ENCODE data around the gene TTF2. TPM values are rescaled to one million over a fixed set of nuclear protein-coding genes. Genes with fewer than 3 reads are reported as not detected.
"Not testable (repeated sequence)": the region's sequence is repeated elsewhere in the genome, so short reads cannot be mapped to it uniquely, and the experiment has no call there.

The TTF2 gene
- total RNA-seq, 2 experiments from 2014 or later: 123 to 133 TPM

DNA sequence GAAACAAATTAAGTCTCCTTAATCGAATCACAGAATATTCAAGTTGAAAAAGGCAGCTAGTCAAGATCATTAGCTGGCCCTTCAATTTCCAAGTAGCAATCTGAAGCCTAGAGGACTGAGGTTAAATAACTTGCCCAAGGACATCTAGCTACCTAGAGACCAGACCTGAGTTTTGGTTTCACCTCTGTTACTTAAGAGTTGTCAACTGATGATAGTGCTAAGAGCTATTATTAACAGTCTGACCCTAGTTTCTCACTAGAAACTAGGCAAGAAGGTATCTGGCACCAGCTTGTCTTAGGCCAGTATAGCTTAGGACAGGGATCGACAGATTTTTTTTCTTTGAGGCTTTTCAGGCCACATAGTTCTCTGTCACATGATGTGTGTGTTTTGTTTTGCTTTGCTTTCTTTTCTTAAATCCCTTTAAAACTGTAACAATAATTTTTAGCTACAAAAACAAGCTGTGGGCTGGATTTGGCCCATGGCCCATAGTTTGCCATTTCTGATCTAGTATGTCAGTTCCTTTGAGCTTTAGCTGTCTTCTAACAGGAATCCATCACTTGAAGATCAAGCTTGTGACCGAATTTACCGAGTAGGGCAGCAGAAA lies 38.3 kb downstream of the TTF2 start:
- DNase-seq: no peak
- peaks cover 77% of the 10 kb centered on the region for H3K36me3 Mint-ChIP-seq (ENCODE audit: low read depth)
- POLR2A ChIA-PET: no interaction called here
- no peak overlapping the region for H3K4me3 Mint-ChIP-seq
- no peaks in the 10 kb centered on the region for H3K27me3 Mint-ChIP-seq
- CTCF ChIA-PET: interaction anchor here (0.7 kb wide), 1 partner anchor 150 kb away, joined by 3 read pairs; no protein-coding TSS in a partner anchor
- H3K27ac Mint-ChIP-seq: no peak overlapping the region
- no peaks in the 10 kb centered on the region for H3K9me3 Mint-ChIP-seq
- H3K4me1 Mint-ChIP-seq: peaks cover 11% of the 10 kb centered on the region

DNA sequence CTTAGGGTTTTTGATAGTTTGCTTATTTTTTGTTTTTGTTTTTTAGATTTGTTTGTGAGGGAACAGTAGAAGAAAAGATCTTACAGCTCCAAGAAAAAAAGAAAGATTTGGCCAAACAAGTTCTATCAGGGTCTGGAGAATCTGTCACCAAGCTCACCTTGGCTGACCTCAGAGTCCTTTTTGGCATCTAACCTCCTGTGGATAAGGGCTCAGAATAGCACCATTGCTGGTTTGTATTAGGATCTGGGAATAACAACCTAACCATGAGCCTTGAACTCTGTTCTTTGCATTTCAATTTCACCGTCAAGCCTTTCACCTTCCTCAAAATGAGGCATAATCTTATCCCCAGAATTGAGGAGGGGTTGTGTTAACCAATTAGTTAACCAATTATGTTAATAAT lies 41.2 kb downstream of the TTF2 start:
- POLR2A ChIA-PET: interaction anchor here (0.6 kb wide), 1 partner anchor 41 kb away, joined by 3 read pairs; the partner anchor contains the start of gene TTF2
- DNase-seq: no peak
- CTCF ChIA-PET: interaction anchor here (1.3 to 2.1 kb wide), 5 partner anchors 9 to 41 kb away, joined by 3 to 6 read pairs (median 5); partner anchors contain the start of gene TTF2
- Mint-ChIP-seq H3K9me3 (no peaks in the 10 kb centered on the region), H3K27ac (no peak overlapping the region), H3K36me3 (ENCODE audit: low read depth) (peaks cover 81% of the 10 kb centered on the region), H3K27me3 (no peaks in the 10 kb centered on the region), H3K4me1 (no peaks in the 10 kb centered on the region), H3K4me3 (no peak overlapping the region)

DNA sequence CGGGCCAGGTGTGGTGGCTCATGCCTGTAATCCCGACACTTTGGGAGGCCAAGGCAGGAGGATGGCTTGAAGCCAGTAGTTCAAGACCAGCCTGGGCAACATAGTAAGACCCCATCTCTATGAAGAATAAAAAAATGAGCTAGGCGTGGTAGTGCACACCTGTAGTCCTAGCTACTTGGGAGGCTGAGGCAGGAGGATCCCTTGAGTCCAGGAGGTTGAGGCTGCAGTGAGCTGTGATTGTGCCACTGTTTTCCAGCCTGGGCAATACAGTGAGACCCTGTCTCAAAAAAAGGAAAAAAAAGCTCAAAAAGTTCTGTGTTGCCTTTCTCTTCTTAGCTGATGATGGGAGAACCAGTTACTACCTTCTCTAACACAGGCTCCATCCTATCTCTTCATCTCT lies 41.7 kb downstream of the TTF2 start:
- CTCF ChIA-PET: interaction anchor here (1.3 to 2.1 kb wide), 3 partner anchors 20 to 42 kb away, joined by 3 to 6 read pairs (median 5); partner anchors contain the start of gene TTF2
- H3K27ac Mint-ChIP-seq, H3K4me3 Mint-ChIP-seq, DNase-seq, POLR2A ChIA-PET, H3K27me3 Mint-ChIP-seq, H3K4me1 Mint-ChIP-seq, H3K9me3 Mint-ChIP-seq: not testable (repeated sequence)
- peaks cover 81% of the 10 kb centered on the region for H3K36me3 Mint-ChIP-seq (ENCODE audit: low read depth)

DNA sequence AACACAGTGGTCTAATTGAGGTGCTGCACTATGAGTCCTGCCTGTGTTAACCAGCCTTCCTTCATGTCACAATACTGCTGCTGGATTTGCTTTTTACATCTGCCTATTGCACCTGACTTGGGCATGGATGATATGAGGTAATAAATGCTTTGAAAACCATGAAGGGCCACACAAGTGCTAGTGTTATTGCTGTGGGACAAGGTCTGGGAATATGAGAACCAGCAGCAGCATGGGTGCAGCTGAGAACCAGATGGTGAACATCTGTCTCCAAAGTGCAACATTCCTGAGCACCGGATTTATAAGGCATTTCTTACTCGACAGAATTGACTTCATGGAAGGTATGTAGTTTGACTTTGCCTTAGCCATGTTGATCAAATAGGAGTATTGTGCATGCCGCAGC lies 44.9 kb downstream of the TTF2 start:
- Mint-ChIP-seq H3K4me1 (peaks cover 3% of the 10 kb centered on the region), H3K27me3 (no peaks in the 10 kb centered on the region), H3K27ac (no peak overlapping the region), H3K36me3 (ENCODE audit: low read depth) (peaks cover 67% of the 10 kb centered on the region), H3K9me3 (peaks cover 2% of the 10 kb centered on the region), H3K4me3 (no peak overlapping the region)
- ChIA-PET POLR2A (no interaction called here), CTCF (no interaction called here)
- no peak for DNase-seq

DNA sequence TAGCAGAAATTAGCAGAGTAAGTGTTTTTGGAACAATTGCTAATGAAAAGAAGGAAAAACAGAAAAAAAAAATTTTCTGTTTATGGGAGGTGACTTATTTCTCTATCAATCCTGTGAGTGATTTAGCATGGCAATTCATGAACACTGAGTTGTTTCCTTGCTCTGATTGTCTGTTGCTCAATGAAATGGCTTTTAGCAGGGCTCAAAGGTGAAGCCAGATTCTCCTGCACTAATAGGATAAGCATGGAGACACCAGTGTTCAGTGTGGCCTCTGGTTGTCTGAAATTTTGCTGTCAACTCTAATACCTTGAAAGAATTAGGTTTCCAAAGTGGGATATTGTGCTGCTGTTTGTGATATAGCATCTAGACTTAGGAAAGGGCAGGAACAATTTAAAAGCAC lies 45.6 kb downstream of the TTF2 start:
- peaks cover 5% of the 10 kb centered on the region for H3K4me1 Mint-ChIP-seq
- H3K27me3 Mint-ChIP-seq: no peaks in the 10 kb centered on the region
- H3K9me3 Mint-ChIP-seq: peaks cover 2% of the 10 kb centered on the region
- peaks cover 60% of the 10 kb centered on the region for H3K36me3 Mint-ChIP-seq (ENCODE audit: low read depth)
- DNase-seq: no peak
- H3K4me3 Mint-ChIP-seq: no peak overlapping the region
- H3K27ac Mint-ChIP-seq: no peak overlapping the region
- ChIA-PET CTCF (interaction anchor here (2.4 kb wide), 1 partner anchor 12 kb away, joined by 16 read pairs; no protein-coding TSS in a partner anchor), POLR2A (no interaction called here)

DNA sequence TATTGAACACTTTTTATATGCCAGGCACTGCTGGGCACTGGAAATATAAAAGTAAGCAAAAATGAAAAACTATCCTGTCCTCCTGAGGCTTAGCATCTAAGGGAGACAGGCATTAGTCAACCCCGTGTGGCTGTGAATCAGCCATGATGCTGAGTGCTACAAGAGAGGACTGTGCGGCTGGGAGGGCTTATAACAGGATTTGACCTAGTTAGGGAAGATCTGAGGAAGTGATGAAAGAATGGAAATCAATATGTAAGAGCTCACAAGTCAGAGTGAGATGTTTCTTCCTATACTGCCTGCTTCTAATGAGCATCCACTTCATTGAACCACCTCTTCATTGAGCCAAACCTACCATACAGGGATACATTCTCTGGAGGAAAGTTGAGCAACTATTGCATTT lies 46.4 kb downstream of the TTF2 start:
- no peak for DNase-seq
- Mint-ChIP-seq H3K27ac (no peak overlapping the region), H3K27me3 (no peaks in the 10 kb centered on the region), H3K9me3 (peaks cover 2% of the 10 kb centered on the region), H3K4me3 (no peak overlapping the region), H3K36me3 (ENCODE audit: low read depth) (peaks cover 53% of the 10 kb centered on the region), H3K4me1 (peaks cover 5% of the 10 kb centered on the region)
- CTCF ChIA-PET: interaction anchor here (2.4 kb wide), 1 partner anchor 13 kb away, joined by 16 read pairs; no protein-coding TSS in a partner anchor
- POLR2A ChIA-PET: no interaction called here

DNA sequence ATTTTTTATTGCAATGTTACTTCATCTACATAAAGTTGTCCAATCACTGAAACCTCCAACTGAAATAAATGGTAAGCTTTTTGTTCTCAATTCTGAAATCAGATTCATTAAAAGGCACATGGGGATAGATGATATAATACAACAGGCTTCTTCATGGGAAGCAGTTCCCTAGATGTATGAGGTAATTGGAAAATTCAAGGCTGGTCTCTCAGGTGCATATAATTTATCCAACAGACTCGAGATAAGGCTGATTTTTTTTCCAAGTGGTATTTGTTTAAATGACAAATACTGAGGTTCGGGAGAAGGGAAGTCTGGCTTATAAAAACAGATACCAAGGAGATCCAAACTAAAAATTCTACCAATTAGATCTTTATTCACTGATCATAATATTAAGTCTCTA lies 47.2 kb downstream of the TTF2 start:
- Mint-ChIP-seq H3K4me1 (peaks cover 5% of the 10 kb centered on the region), H3K9me3 (peaks cover 2% of the 10 kb centered on the region), H3K27me3 (no peaks in the 10 kb centered on the region), H3K4me3 (no peak overlapping the region), H3K27ac (no peak overlapping the region), H3K36me3 (ENCODE audit: low read depth) (peaks cover 46% of the 10 kb centered on the region)
- CTCF ChIA-PET: interaction anchor here (2.4 kb wide), 1 partner anchor 14 kb away, joined by 16 read pairs; no protein-coding TSS in a partner anchor
- no peak for DNase-seq
- POLR2A ChIA-PET: no interaction called here

DNA sequence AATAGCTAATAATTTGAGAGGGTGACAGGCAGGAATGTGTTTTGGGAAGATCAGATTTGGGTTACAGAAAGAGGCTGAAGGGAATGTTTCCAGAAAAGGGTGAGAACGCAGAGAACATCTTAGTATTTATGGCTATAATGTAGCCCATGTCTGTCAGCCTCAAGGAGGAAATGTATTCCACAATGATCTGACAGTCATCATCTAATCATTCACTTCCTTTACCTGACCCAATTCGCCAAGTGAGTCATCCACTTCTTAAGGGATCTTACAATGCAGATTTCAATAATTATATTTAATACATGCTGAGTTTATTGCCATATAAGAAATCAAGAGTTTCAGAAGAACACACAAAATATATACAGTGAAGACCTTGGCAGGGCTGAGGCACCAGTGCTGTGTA lies 50.6 kb downstream of the TTF2 start:
- POLR2A ChIA-PET: no interaction called here
- Mint-ChIP-seq H3K4me1 (peaks cover 5% of the 10 kb centered on the region), H3K4me3 (no peak overlapping the region), H3K27me3 (no peaks in the 10 kb centered on the region), H3K27ac (no peak overlapping the region), H3K36me3 (ENCODE audit: low read depth) (peaks cover 21% of the 10 kb centered on the region), H3K9me3 (peaks cover 2% of the 10 kb centered on the region)
- CTCF ChIA-PET: interaction anchor here (0.6 to 1.1 kb wide), 3 partner anchors 17 to 543 kb away, joined by 3 read pairs; no protein-coding TSS in a partner anchor
- no peak for DNase-seq

DNA sequence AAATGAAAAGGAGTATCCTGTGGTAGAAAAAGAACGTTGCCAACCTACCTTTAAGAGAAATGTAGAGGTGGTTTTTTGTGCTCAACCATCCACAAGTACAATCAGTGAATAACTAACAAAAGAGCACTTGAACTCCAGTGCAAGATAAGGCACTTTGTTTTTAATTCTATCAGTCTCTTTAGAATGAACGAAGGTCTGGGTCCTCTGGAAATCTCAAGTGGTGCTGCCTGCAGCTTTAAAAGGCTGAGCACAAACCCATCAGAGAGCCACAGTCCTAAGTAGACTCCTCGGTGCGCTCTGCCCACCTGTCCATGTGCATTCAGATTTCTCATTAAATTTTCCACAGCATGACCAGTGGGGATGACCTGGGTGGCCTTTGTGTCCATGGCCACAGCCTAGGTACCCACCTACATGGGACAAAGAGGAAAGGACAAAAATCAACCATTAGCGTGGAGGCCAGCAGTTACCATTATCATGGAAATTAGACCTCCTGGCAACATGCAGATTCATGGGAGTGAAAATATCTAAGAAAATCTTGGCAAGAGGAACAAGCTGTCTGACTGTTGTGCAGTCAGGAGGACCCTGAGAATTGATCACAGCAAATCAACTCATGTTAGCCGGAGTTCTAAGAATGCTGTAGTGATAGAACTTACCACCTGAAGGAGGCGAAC lies 52.1 kb downstream of the TTF2 start:
- peaks cover 5% of the 10 kb centered on the region for H3K4me1 Mint-ChIP-seq
- no peaks in the 10 kb centered on the region for H3K27me3 Mint-ChIP-seq
- ChIA-PET CTCF (interaction anchor here (1.0 to 1.5 kb wide), 2 partner anchors 18 to 19 kb away, joined by 3 to 4 read pairs; no protein-coding TSS in a partner anchor), POLR2A (no interaction called here)
- H3K9me3 Mint-ChIP-seq: no peaks in the 10 kb centered on the region
- no peak for DNase-seq
- no peak overlapping the region for H3K27ac Mint-ChIP-seq
- H3K36me3 Mint-ChIP-seq (ENCODE audit: low read depth): peaks cover 7% of the 10 kb centered on the region
- no peak overlapping the region for H3K4me3 Mint-ChIP-seq

DNA sequence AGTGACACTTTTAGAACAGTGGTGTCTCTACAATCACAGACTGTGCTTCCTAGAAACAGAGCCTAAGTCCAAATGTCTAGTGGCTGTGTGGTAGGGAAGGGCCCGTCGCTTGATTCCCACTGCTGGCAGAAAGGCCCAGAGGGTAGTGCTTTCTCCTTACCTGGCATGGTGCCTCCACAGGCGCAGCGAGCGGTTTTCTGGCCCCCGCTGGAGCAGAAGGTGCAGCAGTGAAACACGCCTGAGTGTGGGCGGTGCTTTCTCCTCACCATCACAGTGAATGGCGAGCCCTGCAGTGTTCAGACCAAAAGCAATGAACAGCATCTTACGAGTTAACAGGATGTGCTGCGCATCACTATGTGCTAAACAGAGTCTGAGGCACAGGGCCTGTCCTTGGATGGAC lies 53.1 kb downstream of the TTF2 start:
- ChIA-PET POLR2A (no interaction called here), CTCF (interaction anchor here (0.9 to 1.5 kb wide), 2 partner anchors 9 to 20 kb away, joined by 3 to 4 read pairs; no protein-coding TSS in a partner anchor)
- no peak overlapping the region for H3K4me3 Mint-ChIP-seq
- DNase-seq: no peak
- no peak overlapping the region for H3K27ac Mint-ChIP-seq
- no peaks in the 10 kb centered on the region for H3K9me3 Mint-ChIP-seq
- H3K27me3 Mint-ChIP-seq: no peaks in the 10 kb centered on the region
- peaks cover 1% of the 10 kb centered on the region for H3K36me3 Mint-ChIP-seq (ENCODE audit: low read depth)
- peaks cover 5% of the 10 kb centered on the region for H3K4me1 Mint-ChIP-seq

DNA sequence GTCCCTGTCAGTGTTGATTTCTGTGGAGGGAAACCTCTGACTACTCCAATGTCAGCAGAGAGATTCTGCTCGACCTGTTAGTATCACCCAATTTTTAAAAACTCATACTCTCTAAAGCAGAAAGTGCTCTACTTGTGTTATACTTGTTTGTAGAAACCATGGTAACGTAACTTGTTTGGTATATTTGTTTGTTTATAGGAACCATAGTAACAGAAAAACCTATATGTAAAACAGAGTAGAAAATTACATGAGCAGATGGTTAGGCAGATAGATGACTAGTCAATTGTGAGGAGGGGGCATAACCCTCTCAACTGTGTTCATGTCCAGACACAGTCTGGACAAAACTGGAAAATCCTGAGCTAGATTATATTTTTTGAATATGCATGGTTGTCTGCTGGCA lies 54.8 kb downstream of the TTF2 start:
- DNase-seq: no peak
- Mint-ChIP-seq H3K9me3 (no peaks in the 10 kb centered on the region), H3K4me3 (no peak overlapping the region), H3K36me3 (ENCODE audit: low read depth) (no peaks in the 10 kb centered on the region), H3K27ac (no peak overlapping the region), H3K27me3 (no peaks in the 10 kb centered on the region), H3K4me1 (peaks cover 2% of the 10 kb centered on the region)
- POLR2A ChIA-PET: no interaction called here
- CTCF ChIA-PET: interaction anchor here (0.6 kb wide), 1 partner anchor 721 kb away, joined by 3 read pairs; no protein-coding TSS in a partner anchor

DNA sequence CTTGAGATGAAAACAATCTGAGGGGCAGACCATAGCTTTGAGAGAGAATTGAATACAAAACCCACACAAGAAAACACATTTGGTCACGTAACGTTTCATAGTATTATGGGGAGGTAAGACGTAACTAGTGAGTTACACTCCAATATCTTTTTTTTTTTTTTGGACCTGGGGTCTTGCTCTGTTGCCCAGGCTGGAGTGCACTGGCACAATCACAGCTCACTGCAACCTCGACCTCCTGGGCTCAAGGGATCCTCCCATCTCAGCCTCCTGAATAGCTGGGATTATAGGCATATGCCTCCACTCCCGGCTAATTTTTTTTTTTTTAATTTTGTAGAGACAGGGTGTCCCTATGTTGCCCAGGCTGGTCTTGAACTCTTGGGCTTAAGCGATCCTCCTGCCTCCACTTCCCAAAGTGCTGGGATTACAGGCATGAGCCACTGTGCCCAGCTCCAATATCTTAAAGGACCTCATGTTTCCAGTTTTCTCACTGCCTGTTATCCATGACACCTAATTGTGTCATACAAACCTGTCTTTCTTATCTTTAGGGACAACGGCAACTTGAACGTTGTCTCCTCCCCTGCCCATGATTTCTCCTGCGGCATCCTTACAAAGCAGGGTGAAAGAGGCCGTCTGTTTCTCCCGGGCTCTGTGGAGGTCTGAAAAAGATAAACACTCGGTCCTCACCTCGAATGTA lies 56.1 kb downstream of the TTF2 start:
- H3K4me3 Mint-ChIP-seq: no peak overlapping the region
- CTCF ChIA-PET: interaction anchor here (0.6 to 0.9 kb wide), 3 partner anchors 9 to 422 kb away, joined by 3 to 5 read pairs (median 4); no protein-coding TSS in a partner anchor

DNA sequence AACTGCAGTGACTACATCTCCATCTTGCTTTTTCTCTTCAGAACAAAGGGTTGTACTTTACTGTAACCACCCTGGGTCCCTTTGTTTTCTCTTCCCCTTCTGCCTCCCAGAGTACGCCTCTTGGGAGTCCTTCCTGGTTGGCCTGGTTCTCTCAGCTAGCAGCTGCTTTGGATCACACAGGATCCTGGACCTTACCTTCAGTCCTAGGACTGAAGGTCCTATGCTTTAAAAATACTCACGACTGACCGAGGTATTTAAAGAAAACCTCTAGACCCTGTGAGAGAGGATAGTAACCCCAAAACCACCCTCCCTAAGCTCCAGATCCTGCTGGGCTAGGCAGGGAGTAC lies 56.6 kb downstream of the TTF2 start:
- H3K4me3 Mint-ChIP-seq: no peak overlapping the region
- CTCF ChIA-PET: interaction anchor here (0.9 kb wide), 1 partner anchor 8 kb away, joined by 3 read pairs; no protein-coding TSS in a partner anchor
- peaks cover 3% of the 10 kb centered on the region for H3K4me1 Mint-ChIP-seq
- H3K27me3 Mint-ChIP-seq: peaks cover 9% of the 10 kb centered on the region
- H3K9me3 Mint-ChIP-seq: no peaks in the 10 kb centered on the region
- POLR2A ChIA-PET: no interaction called here
- H3K36me3 Mint-ChIP-seq (ENCODE audit: low read depth): no peaks in the 10 kb centered on the region
- DNase-seq: no peak
- H3K27ac Mint-ChIP-seq: no peak overlapping the region

More for the DNA sequence above, 56.1 kb downstream of the TTF2 start:
- peaks cover 9% of the 10 kb centered on the region for H3K27me3 Mint-ChIP-seq
- DNase-seq: no peak
- no peak overlapping the region for H3K27ac Mint-ChIP-seq
- H3K4me1 Mint-ChIP-seq: peaks cover 2% of the 10 kb centered on the region
- no peaks in the 10 kb centered on the region for H3K36me3 Mint-ChIP-seq (ENCODE audit: low read depth)
- POLR2A ChIA-PET: interaction anchor here (0.7 kb wide), 1 partner anchor 458 kb away, joined by 4 read pairs; no protein-coding TSS in a partner anchor
- H3K9me3 Mint-ChIP-seq: no peaks in the 10 kb centered on the region
